HepG2 (cell line): ENCODE measurements around the gene PSPH. TPM values are rescaled to one million over a fixed set of nuclear protein-coding genes. Genes with fewer than 3 reads are reported as not detected.

ENCODE experiments used
- ATAC-seq: fragments of 200-7000 bp; cut with Tn5 transposase; 3 replicates; pipeline ENCODE4 v1.9.1; 2020; ENCODE audit warnings: mild to moderate bottlenecking, moderate library complexity
- BruUV-seq: library from RNA; stranded (reverse); fragments of 400-500 nt; replicated peaks from 2 replicates; lab custom pipeline; 2021; lab: Mats Ljungman, UMichigan
- CTCF ChIA-PET: fragments of 300-600 bp; formaldehyde crosslinking; extraction: SDS; loops from one replicate; lab custom pipeline; 2021; ENCODE audit warnings: low total read pairs, inconsistent platforms, low intra/inter-chr PET ratio; lab: Yijun Ruan, JAX
- POLR2A ChIA-PET: fragments of 350-600 bp; sonication (Branson Sonifier 250); formaldehyde crosslinking; loops from one replicate; lab custom pipeline; 2020; ENCODE audit warnings: antibody characterized with exemption, inconsistent platforms; lab: Yijun Ruan, JAX
- DNase-seq: peaks from one replicate; pipeline ENCODE4 v3.0.0-alpha.2; 2015; ENCODE audit warnings: low spot score
- FAIRE-seq: peaks from 3 replicates; lab custom pipeline; 2011; peaks lifted over from hg19 to GRCh38; lab: Jason Lieb, UNC
- H2AFZ ChIP-seq: one replicate; pipeline ENCODE4 v1.6.1; 2011; ENCODE audit warnings: low read length, inconsistent platforms
- H3K27ac ChIP-seq: fragments of 300-600 bp; 3 replicates; pipeline ENCODE4 v1.8.0; 2011; ENCODE audit warnings: mixed run types, mild to moderate bottlenecking, mixed read lengths, low read length, inconsistent platforms; ENCODE audit not compliant: insufficient read depth; ENCODE audit errors: extremely low read length
- H3K27me3 ChIP-seq, 2 experiments: fragments of 200-600 bp in 1 of 2; 2 replicates in 1 of 2; 3 replicates in 1 of 2; pipeline versions ENCODE4 v1.6.0 to v1.8.0; 2011; ENCODE audit warnings: low read length in 2 of 2, mild to moderate bottlenecking in 2 of 2, moderate library complexity in 2 of 2, inconsistent platforms in 1 of 2; ENCODE audit not compliant: insufficient read depth in 2 of 2, control insufficient read depth in 1 of 2
- H3K36me3 ChIP-seq, 2 experiments: fragments of 200-600 bp in 1 of 2; replicated peaks in 1 of 2; 2 replicates in 1 of 2; 3 replicates in 1 of 2; pipeline versions ENCODE4 v1.5.1 to v1.8.0; 2011; ENCODE audit warnings: low read length in 2 of 2, inconsistent platforms in 1 of 2; ENCODE audit not compliant: insufficient read depth in 2 of 2, control insufficient read depth in 1 of 2
- H3K4me1 ChIP-seq: 2 replicates; pipeline ENCODE4 v1.5.1; 2012; ENCODE audit warnings: low read length, inconsistent platforms; ENCODE audit not compliant: insufficient read depth
- H3K4me2 ChIP-seq: 2 replicates; pipeline ENCODE4 v1.6.0; 2011; ENCODE audit warnings: low read depth, low read length, inconsistent platforms
- H3K4me3 ChIP-seq, 3 experiments: fragments of 200-600 bp in 1 of 3; sonication (generic), shearing (Covaris generic) in 1 of 3; replicated peaks in 1 of 3; 2 replicates each; pipeline ENCODE4 v1.5.1; 2011 to 2016; ENCODE audit warnings: low read length in 3 of 3, inconsistent platforms in 2 of 3, low read depth in 2 of 3, mild to moderate bottlenecking in 2 of 3, control low read depth in 1 of 3, mixed read lengths in 1 of 3; ENCODE audit not compliant: insufficient read depth in 1 of 3
- H3K79me2 ChIP-seq: one replicate; pipeline ENCODE4 v1.6.1; 2011; ENCODE audit warnings: low read length, inconsistent platforms; ENCODE audit not compliant: insufficient read depth
- H3K9ac ChIP-seq: 2 replicates; pipeline ENCODE4 v1.6.0; 2011; ENCODE audit warnings: mild to moderate bottlenecking, low read depth, low read length, inconsistent platforms; ENCODE audit not compliant: insufficient read depth
- H3K9me3 ChIP-seq: 2 replicates; pipeline ENCODE4 v1.5.1; 2012; ENCODE audit warnings: mild to moderate bottlenecking, low read length
- H4K20me1 ChIP-seq: 2 replicates; pipeline ENCODE4 v1.6.0; 2011; ENCODE audit warnings: inconsistent platforms, mild to moderate bottlenecking, low read length, moderate library complexity; ENCODE audit not compliant: insufficient read depth
- KDM5A ChIP-seq: fragments of 200-600 bp; sonication (generic); IDR thresholded peaks from 2 replicates; pipeline ENCODE4 v1.7.0; 2018; ENCODE audit warnings: antibody characterized with exemption, mild to moderate bottlenecking, low read length, borderline replicate concordance
- THAP9 ChIP-seq: sonication (generic); formaldehyde crosslinking; IDR thresholded peaks from 2 replicates; pipeline ENCODE4; 2020; ENCODE audit warnings: missing genetic modification reagents, mild to moderate bottlenecking, borderline replicate concordance
- ZNF362 ChIP-seq: sonication (generic); formaldehyde crosslinking; IDR thresholded peaks from 2 replicates; pipeline ENCODE4 v1.4.0; 2020; ENCODE audit warnings: missing genetic modification reagents, mild to moderate bottlenecking, borderline replicate concordance
- ZNF772 ChIP-seq: sonication (generic); formaldehyde crosslinking; IDR thresholded peaks from 2 replicates; pipeline ENCODE4 v1.5.0; 2020; ENCODE audit warnings: mild to moderate bottlenecking, missing genetic modification reagents
- WGBS: methylation state at CpG from one replicate; pipeline ENCODE4 v1.1.6; 2017; ENCODE audit warnings: low lambda C conversion rate; 5-methylcytosine and 5-hydroxymethylcytosine counted together
- in situ Hi-C: cut with HindIII; loops from 2 replicates; pipeline ENCODE4 v1.10.0; 2017; ENCODE audit warnings: low pct_unique_long_range_greater_than_20kb; ENCODE audit not compliant: extremely low pct_ligation_motif_present
- intact Hi-C: fragments of 100-400 bp; cut with micrococcal nuclease; formaldehyde crosslinking; loops from one replicate; pipeline ENCODE4 v1.10.0; 2022; ENCODE audit not compliant: unreplicated experiment
- polyA plus RNA-seq, 8 experiments: library from polyadenylated mRNA; depleted of rRNA in 3 of 8; stranded (reverse) in 7 of 8; unstranded in 1 of 8; fragments of >200 nt; fragmentation: Illumina TruSeq in 4 of 8; extraction: Trizol in 4 of 8; gene quantifications; 2 replicates each; pipeline versions ENCODE4 v1.2.1 to v1.2.3, GENCODE V29; 2011 to 2016; ENCODE audit warnings: low read depth in 4 of 8, missing spikeins in 1 of 8, mixed read lengths in 1 of 8; ENCODE audit not compliant: insufficient read depth in 1 of 8
- total RNA-seq, 5 experiments: library from RNA; depleted of rRNA; stranded (reverse); fragments of >200 nt; fragmentation: Illumina TruSeq; extraction: Trizol; gene quantifications; 2 replicates each; pipeline ENCODE4 v1.2.3, GENCODE V29; 2016; ENCODE audit warnings: low read depth in 1 of 5

Gene PSPH
- total and polyA plus RNA-seq, 2 of the 13 experiments (the other 11 are each of a cell fraction or from before 2014, with no cell fraction given) = 85.5 to 124 TPM

- H3K27ac ChIP-seq = peak overlapping the region; percentile 93
- POLR2A ChIA-PET = interaction anchor here (1.2 to 4.2 kb wide), 5 partner anchors 21 to 76 kb away, joined by 3 to 51 read pairs (median 18); partner anchors contain the start of genes CCT6A, CHCHD2, NIPSNAP2 and PSPH
- peaks cover 58% of the 10 kb centered on the region for H3K79me2 ChIP-seq
- peaks cover 7 to 35% of the 10 kb centered on the region in 2 experiments for H3K36me3 ChIP-seq
- CTCF ChIA-PET = no interaction called here
- in situ Hi-C loops (no loop called here), intact Hi-C loops (no loop called here)
- BruUV-seq = no TSS peak
- TF ChIP-seq ZNF772 (CRISPR knock-in tag) (no peak), ZNF362 (CRISPR knock-in tag) (no peak), THAP9 (CRISPR knock-in tag) (no peak), KDM5A (no peak)
- H2AFZ ChIP-seq = no peak overlapping the region
- no peak for ATAC-seq
- FAIRE-seq = no peak
- no peaks in the 10 kb centered on the region for H4K20me1 ChIP-seq
- peaks cover 72% of the 10 kb centered on the region for H3K4me1 ChIP-seq
- H3K4me3 ChIP-seq = peak overlapping the region; percentile 17 to 32 (median 22); a peak in 2 of 6 replicates
- DNase-seq = no peak
- peak overlapping the region; percentile 56 for H3K9ac ChIP-seq
- H3K9me3 ChIP-seq = no peaks in the 10 kb centered on the region
- peak overlapping the region; percentile 67 for H3K4me2 ChIP-seq
- 83% methylated on average over 8 of the region's 8 CpGs for WGBS
- H3K27me3 ChIP-seq = no peaks in the 10 kb centered on the region; a peak in 1 of 5 replicates
Measured at GRCh38 chr7:56030340-56030739, 20.9 kb downstream of the PSPH start.
